ENCODE data around the gene DLX4. TPM values are rescaled to one million over a fixed set of nuclear protein-coding genes. Genes with fewer than 3 reads are reported as not detected.

Gene DLX4
- total and polyA plus RNA-seq, 10 of the 15 experiments (the other 5 are each of a cell fraction or from before 2014, with no cell fraction given), result 0.05 to 0.29 (median 0.15) TPM

GRCh38 chr17:49998836-49999511, 30.0 kb downstream of the DLX4 start:
- no peaks in the 10 kb centered on the region for H3K79me2 ChIP-seq (ENCODE audit: control insufficient read depth, insufficient read depth, low read length)
- CTCF ChIA-PET, result interaction anchor here (0.6 to 9.3 kb wide), 52 partner anchors 9 to 574 kb away, joined by 3 to 105 read pairs (median 6); partner anchors contain the start of genes DLX4, ITGA3, PDK2 and SLC35B1
- H4K20me1 ChIP-seq (ENCODE audit: control insufficient read depth, insufficient read depth), result no peaks in the 10 kb centered on the region
- H3K27me3 ChIP-seq (replicated peaks in 1 of 2; ENCODE audit: control insufficient read depth in 2 of 2, insufficient read depth in 2 of 2, low read length in 1 of 2), result peaks cover 10 to 26% of the 10 kb centered on the region in 2 experiments
- RAD21 ChIA-PET (ENCODE audit: unreplicated experiment), result interaction anchor here (0.6 to 3.4 kb wide), 17 partner anchors 12 to 433 kb away, joined by 3 to 19 read pairs (median 7); no protein-coding TSS in a partner anchor
- 29% methylated on average over 11 of the region's 11 CpGs for WGBS (ENCODE audit: insufficient coverage, insufficient replicate concordance, low lambda C conversion rate, missing lambda C conversion rate)
- POLR2A ChIA-PET, result no interaction called here
- no TSS peak for BruUV-seq (replicated peaks)
- in situ Hi-C loops (cut with MboI), result loop anchor here (5.0 to 10.0 kb wide), 2 partner anchors 294 to 427 kb away; partner anchors contain the start of gene SLC35B1
- FAIRE-seq, result no peak
- H3K36me3 ChIP-seq (ENCODE audit: control insufficient read depth in 2 of 2, insufficient read depth in 2 of 2, low read length in 1 of 2), result no peaks in the 10 kb centered on the region
- intact Hi-C loops (cut with micrococcal nuclease; ENCODE audit: unreplicated experiment), result loop anchor here (1.0 to 10.0 kb wide), 4 partner anchors 47 to 294 kb away; partner anchors contain the start of gene SLC35B1
- H2AFZ ChIP-seq (ENCODE audit: control insufficient read depth, low read depth, low read length), result peak overlapping the region; percentile 91
- no peak for DNase-seq (ENCODE audit: low read depth, low spot score)
- no peak overlapping the region for H3K27ac ChIP-seq (ENCODE audit: control insufficient read depth, insufficient read depth)
- H3K9ac ChIP-seq (ENCODE audit: control insufficient read depth, insufficient read depth, low read length), result peak overlapping the region; percentile 29; the same call in 1 of the 2 replicates
- H3K4me2 ChIP-seq (ENCODE audit: control insufficient read depth, insufficient read depth), result no peak overlapping the region
- no peaks in the 10 kb centered on the region; the same call in 1 of the 3 replicates for H3K9me3 ChIP-seq (replicated peaks; ENCODE audit: control insufficient read depth, insufficient read depth, low read length)
- 0 out of 2 replicates have a peak, but pooled peaks cover 3% of the 10 kb centered on the region for H3K4me1 ChIP-seq (ENCODE audit: control insufficient read depth, insufficient read depth, low read length)
- ATAC-seq, result no peak
- no peak overlapping the region for H3K4me3 ChIP-seq
- SMC1A ChIA-PET (ENCODE audit: uncharacterized antibody, unreplicated experiment), result interaction anchor here (0.7 to 3.4 kb wide), 18 partner anchors 27 to 590 kb away, joined by 3 to 20 read pairs (median 4); no protein-coding TSS in a partner anchor
- no peak for TF ChIP-seq NR2C2 (IDR thresholded peaks at IDR 0.05; ENCODE audit: borderline replicate concordance, control insufficient read depth, insufficient read length, low read depth)
- TF ChIP-seq RAD21 (IDR thresholded peaks at IDR 0.05; ENCODE audit: insufficient read depth, low read depth, low read length), result no peak
- TF ChIP-seq ZZZ3 (IDR thresholded peaks at IDR 0.05; ENCODE audit: control insufficient read depth, insufficient read length, low read depth), result no peak
- TF ChIP-seq, protein P1, sequence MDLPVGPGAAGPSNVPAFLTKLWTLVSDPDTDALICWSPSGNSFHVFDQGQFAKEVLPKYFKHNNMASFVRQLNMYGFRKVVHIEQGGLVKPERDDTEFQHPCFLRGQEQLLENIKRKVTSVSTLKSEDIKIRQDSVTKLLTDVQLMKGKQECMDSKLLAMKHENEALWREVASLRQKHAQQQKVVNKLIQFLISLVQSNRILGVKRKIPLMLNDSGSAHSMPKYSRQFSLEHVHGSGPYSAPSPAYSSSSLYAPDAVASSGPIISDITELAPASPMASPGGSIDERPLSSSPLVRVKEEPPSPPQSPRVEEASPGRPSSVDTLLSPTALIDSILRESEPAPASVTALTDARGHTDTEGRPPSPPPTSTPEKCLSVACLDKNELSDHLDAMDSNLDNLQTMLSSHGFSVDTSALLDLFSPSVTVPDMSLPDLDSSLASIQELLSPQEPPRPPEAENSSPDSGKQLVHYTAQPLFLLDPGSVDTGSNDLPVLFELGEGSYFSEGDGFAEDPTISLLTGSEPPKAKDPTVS (IDR thresholded peaks at IDR 0.05; ENCODE audit: low read depth, low read length), result no peak
- no peak for TF ChIP-seq TAF1 (IDR thresholded peaks at IDR 0.05; ENCODE audit: borderline replicate concordance, low read depth, low read length)
- TF ChIP-seq KDM1A (IDR thresholded peaks at IDR 0.05; ENCODE audit: borderline replicate concordance), result no peak
- TF ChIP-seq GATAD2B (conservative IDR thresholded peaks at IDR 0.05; ENCODE audit: low read depth), result no peak
- no peak for TF ChIP-seq ASH2L (IDR thresholded peaks at IDR 0.05; ENCODE audit: borderline replicate concordance, low read depth)
- TF ChIP-seq BCLAF1 (IDR thresholded peaks at IDR 0.05), result no peak
- no peak for TF ChIP-seq ATF7 (IDR thresholded peaks at IDR 0.05; ENCODE audit: low read depth)
- no peak for TF ChIP-seq MYB (IDR thresholded peaks at IDR 0.05; ENCODE audit: borderline replicate concordance, low read depth, low read length)
- TF ChIP-seq NKRF (conservative IDR thresholded peaks at IDR 0.05), result no peak
- no peak for TF ChIP-seq MYC (IDR thresholded peaks at IDR 0.05; ENCODE audit: insufficient read depth, insufficient read length, insufficient replicate concordance, low read length, severe bottlenecking)
- no peak for TF ChIP-seq KAT2A (conservative IDR thresholded peaks at IDR 0.05; ENCODE audit: control insufficient read depth, low read depth, low read length)
- no peak for TF ChIP-seq EGR1 (IDR thresholded peaks at IDR 0.05; ENCODE audit: borderline replicate concordance in 1 of 2, low read depth in 2 of 2, low read length in 2 of 2)
- no peak for TF ChIP-seq STAT1 (conservative IDR thresholded peaks at IDR 0.05)
